Right lobe of liver (tissue), 4 donors: ENCODE data around the gene SLC30A9.

Experiments used
- POLR2A ChIP-seq: fragments of 450-650 bp; IDR thresholded peaks from one replicate; pipeline ENCODE4 v1.6.1; 2017; ENCODE audit warnings: antibody characterized with exemption, mild to moderate bottlenecking
- TF ChIP-seq, protein P1 (sequence below), 4 donors: fragments of 200-600 bp in 3 of 4; fragments of 450-650 bp in 1 of 4; IDR thresholded peaks; one replicate each; pipeline versions ENCODE4 v1.5.1 to v1.8.0; 2016 to 2022; ENCODE audit warnings: antibody characterized with exemption in 4 of 4, mild to moderate bottlenecking in 2 of 4
- donor health status: DM: no; HTN: no; CAD: no.
- donor health status: DM: no; HTN: no; CAD: no.
- donor health status: DM: no; HTN: yes; CAD: no.

DNA sequence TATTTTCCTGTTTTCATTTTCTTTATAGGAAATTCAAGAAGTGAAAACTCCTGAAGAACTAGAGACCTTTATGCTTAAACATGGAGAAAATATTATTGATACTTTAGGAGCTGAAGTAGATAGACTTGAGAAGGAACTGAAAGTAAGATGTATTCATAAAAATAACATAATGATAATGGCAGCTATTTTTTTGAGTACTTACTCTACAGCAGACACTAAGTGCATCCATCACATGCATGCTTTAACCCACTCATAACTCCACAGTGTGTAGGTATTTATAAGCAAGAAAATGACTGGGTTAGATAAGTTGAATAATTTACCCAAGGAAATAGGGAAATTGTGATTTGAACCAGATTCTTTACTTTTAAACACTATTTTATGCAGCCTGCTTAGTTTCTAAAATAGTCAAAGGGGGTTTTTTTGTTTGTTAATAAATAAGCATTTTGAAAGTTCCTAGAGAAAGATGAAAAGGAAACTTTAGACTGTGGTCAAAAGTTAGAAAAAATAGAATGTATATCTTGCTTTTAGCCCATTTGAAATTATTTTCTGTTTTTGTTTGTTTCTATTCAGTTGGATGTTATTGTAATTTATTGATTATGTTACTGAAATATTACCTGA lies 88.0 kb downstream of the SLC30A9 start:
- TF ChIP-seq, protein P1, sequence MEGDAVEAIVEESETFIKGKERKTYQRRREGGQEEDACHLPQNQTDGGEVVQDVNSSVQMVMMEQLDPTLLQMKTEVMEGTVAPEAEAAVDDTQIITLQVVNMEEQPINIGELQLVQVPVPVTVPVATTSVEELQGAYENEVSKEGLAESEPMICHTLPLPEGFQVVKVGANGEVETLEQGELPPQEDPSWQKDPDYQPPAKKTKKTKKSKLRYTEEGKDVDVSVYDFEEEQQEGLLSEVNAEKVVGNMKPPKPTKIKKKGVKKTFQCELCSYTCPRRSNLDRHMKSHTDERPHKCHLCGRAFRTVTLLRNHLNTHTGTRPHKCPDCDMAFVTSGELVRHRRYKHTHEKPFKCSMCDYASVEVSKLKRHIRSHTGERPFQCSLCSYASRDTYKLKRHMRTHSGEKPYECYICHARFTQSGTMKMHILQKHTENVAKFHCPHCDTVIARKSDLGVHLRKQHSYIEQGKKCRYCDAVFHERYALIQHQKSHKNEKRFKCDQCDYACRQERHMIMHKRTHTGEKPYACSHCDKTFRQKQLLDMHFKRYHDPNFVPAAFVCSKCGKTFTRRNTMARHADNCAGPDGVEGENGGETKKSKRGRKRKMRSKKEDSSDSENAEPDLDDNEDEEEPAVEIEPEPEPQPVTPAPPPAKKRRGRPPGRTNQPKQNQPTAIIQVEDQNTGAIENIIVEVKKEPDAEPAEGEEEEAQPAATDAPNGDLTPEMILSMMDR (IDR thresholded peaks at IDR 0.05) = no peak
- TF ChIP-seq POLR2A = no peak
